NCI-H510A (cell line): ENCODE measurements around the gene OSBPL7.
A peak's percentile ranks its signal among the peaks of the same experiment; 100 is the strongest.
"Not testable (repeated sequence)": the region's sequence is repeated elsewhere in the genome, so short reads cannot be mapped to it uniquely, and the experiment has no call there.

Source experiments
- DNase-seq: peaks from one replicate; lab custom pipeline; 2025; lab: John Stamatoyannopoulos, UW

OSBPL7 gene

GRCh38 chr17:47806026-47806912, 15.3 kb downstream of the OSBPL7 start:
- DNase-seq: no peak

- no peak for DNase-seq
Measured at GRCh38 chr17:47804461-47804860, 17.1 kb downstream of the OSBPL7 start.

GRCh38 chr17:47803751-47804150, 17.8 kb downstream of the OSBPL7 start:
- no peak for DNase-seq

GRCh38 chr17:47803201-47803600, 18.4 kb downstream of the OSBPL7 start:
- DNase-seq: no peak

GRCh38 chr17:47802341-47803022, 19.1 kb downstream of the OSBPL7 start:
- peak; percentile 85 for DNase-seq

GRCh38 chr17:47801906-47802305, 19.7 kb downstream of the OSBPL7 start:
- no peak for DNase-seq

- DNase-seq: no peak
Measured at GRCh38 chr17:47801176-47801765, 20.3 kb downstream of the OSBPL7 start.

GRCh38 chr17:47800686-47801085, 20.9 kb downstream of the OSBPL7 start:
- DNase-seq: no peak

- no peak for DNase-seq
Measured at GRCh38 chr17:47797797-47798196, 23.8 kb downstream of the OSBPL7 start.

GRCh38 chr17:47792979-47793378, 28.6 kb downstream of the OSBPL7 start:
- DNase-seq: no peak

GRCh38 chr17:47792457-47792856, 29.1 kb downstream of the OSBPL7 start:
- no peak for DNase-seq

GRCh38 chr17:47791025-47791424, 30.6 kb downstream of the OSBPL7 start:
- DNase-seq: no peak

GRCh38 chr17:47789611-47790561, 31.7 kb downstream of the OSBPL7 start:
- peak; percentile 86 for DNase-seq

GRCh38 chr17:47785538-47786123, 36.0 kb downstream of the OSBPL7 start:
- DNase-seq: no peak

GRCh38 chr17:47781397-47781796, 40.2 kb downstream of the OSBPL7 start:
- DNase-seq: no peak

GRCh38 chr17:47778184-47778635, 43.4 kb downstream of the OSBPL7 start:
- DNase-seq: no peak

GRCh38 chr17:47776330-47777197, 45.0 kb downstream of the OSBPL7 start:
- DNase-seq: no peak

GRCh38 chr17:47774987-47775580, 46.5 kb downstream of the OSBPL7 start:
- no peak for DNase-seq

- no peak for DNase-seq
Measured at GRCh38 chr17:47774331-47774730, 47.3 kb downstream of the OSBPL7 start.

- not testable (repeated sequence) for DNase-seq
Measured at GRCh38 chr17:47773649-47774048, 47.9 kb downstream of the OSBPL7 start.
